HG03342 (cell line): ENCODE measurements around the gene ITPK1.

ENCODE experiments used
- ATAC-seq: cut with Tn5 transposase; IDR thresholded peaks from one replicate; pipeline ENCODE4 v1.9.1; 2021; ENCODE audit warnings: mild to moderate bottlenecking, moderate library complexity; ENCODE audit not compliant: unreplicated experiment

Gene ITPK1

DNA sequence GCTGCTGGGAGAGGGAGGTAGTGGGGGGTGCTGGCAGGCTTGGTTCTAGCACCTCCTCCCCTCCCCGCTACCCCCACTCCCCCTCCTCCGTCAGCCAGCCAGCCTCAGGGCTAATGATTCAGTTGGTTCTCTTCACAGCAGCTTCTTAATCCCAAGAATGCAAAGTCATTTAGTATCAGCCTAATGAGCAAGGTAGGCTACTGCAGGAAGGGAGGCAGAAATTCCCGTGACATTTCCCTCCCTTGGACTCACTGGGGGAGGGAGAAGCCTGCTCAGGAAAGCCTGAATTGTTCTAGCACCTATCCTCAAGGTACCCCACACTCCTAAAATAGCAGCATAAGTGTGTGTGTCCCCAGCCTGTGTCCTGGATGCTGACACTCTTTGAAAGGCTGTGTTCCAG is 29.8 kb downstream of the ITPK1 start:
- ATAC-seq: no peak

DNA sequence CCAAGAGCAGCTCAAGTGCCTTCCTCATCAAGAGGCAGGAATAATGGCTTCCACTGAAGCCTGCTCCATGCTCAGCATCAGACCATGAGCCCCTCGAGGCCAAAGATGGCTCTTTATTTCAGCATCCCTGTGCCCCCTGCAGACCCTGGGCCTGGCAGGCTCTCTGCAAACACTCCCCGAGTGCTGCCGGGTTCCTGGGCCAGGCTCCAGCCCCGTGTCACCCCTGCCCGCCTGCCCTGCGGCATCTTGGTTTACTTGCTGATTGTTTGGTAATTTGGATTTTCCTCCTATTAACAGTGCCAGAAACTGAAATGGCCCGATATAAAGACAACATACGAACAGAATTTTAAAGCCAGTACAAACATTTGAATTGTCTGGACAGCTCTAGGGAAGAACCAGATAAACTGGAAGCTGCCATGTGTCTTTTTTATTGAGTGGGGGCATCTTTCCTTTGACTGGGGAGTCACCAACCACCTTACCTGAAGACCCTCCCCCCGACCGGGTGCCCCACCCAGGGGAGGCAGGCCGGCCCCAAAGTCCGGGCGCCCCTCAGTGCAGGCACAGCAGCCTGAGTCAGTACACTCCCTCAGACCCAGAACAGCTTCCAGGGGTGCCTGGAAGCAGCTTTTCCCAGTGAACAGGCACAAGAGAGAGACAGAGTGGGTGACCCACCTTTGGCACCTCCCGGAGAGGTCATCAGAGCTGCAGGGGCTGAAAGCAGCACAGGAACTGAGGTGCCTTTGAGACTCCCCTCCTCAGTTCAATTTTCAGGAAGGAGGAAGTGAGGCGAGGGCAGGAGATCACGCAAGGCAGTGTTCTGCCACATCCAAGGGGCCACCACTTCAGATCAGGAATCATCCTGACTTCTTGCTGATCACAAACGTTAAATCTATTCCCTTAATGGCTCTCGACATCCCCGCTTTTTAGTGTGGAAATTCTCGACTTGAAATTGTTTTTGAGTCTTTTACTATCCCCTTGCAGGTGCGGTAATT is 30.6 kb downstream of the ITPK1 start:
- no peak for ATAC-seq

DNA sequence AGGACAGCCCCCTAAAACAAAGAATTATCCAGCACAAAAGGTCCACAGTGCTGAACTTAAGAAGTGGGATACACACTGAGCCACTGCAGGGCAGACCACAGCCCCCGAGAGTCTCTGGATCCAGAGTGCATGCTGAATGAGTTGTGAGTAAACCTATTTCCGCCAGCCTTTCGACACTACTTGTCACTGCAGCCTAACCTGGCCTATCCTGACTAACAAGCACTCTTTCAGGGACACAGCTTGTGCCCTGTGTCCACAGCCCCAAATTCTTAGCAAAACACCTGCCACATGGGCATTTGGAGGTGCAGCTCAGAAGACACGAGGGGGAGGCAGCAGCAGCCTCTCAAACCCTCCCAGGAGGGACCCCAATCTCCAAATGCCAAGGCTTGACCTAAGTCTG is 31.3 kb downstream of the ITPK1 start:
- no peak for ATAC-seq

DNA sequence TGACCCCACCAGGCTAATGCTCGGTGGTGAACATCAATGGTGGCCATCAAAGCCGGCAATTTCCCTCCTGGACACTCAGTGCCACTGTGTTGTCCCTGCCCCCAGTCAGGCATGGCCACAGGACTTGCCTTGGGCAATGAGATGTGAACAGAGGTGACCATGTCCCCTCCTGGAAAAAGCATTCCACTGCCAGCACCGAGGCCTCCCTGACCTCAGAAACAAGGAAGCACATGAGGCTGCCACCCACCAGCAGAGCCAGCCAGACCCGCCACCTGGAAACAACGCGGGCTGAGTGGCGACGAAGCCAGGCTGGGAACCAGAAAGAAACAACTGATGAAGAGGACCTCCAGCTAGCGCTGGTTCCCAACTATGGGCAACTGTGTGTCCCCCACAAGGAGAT is 31.8 kb downstream of the ITPK1 start:
- no peak for ATAC-seq

DNA sequence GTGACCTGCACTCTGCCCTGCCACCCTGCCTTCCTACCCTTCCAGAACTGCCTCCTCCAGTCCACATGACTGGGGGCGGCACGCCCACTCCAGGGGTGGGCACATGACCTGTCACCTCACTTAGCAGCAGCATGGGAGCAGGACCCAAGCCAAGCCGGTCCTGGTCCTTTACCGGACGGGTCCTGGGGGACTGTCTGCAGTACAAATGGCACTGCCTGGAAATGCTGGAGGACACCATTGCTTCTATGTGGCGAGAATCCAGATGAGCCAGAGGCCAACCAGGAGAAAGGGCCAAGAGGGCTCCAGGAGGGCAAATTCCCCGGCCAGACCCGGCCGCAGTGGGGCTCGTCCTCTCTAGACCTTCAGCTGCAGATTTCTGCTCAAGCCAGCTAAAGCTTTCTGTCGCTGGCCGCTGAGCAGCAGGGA is 33.1 kb downstream of the ITPK1 start:
- ATAC-seq: no peak

DNA sequence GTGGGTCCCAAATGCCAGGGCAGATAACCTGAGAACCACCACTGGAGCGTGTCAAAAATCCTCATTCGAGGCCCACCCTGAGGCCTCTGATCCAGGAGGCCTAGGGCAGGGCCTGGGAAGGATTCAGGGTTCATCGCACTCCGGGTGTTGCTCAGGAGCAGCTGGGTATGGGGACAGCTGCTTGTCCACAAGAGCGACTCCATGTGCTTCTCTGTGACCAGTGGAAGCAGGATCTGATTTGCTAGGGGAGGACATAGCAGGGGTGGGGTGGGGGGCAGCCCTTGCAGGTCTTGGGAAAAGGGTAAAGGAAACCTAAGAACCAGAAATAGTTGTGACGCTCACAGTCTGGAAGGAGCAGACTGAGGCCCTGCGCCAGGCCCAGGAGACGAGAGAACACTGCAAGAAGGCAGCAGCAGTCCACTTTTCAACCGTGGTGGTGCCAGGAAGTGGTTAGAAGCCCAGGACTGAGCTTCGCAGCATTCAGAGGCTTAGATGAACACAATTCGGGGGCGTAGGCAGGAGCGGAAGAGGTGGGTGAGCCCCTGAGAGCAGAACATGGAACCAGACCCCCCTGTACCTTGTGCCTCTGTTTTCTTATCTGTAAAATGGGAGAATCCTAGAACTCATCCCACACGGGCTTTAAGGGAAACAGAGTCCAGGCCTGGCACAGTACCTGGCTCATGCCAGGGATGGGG is 33.7 kb downstream of the ITPK1 start:
- ATAC-seq: no peak

DNA sequence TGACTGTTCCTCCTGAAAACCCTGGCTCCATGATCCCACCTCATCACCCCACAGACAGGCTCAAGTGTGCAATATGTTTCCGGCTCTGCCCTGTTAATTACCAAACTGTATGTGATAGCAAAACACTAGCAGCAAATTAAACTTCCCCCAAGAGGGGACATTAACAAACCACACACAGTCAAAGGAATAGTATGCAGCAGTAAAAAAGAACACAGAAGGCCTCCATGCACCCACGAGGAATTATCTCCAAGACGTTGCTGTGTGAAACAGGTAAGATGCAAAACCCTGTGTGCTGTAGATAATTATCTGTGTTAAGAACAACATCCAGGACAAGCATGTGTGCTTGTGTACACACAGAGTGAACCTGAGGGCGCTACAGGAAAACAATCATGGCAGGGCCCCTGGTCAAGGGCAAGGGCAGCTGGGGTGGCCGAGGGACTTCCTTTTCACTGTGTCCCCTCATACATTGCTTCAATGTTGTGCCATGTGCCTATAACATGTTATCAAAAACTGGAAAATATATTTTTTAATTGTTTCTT is 35.8 kb downstream of the ITPK1 start:
- ATAC-seq: no peak

DNA sequence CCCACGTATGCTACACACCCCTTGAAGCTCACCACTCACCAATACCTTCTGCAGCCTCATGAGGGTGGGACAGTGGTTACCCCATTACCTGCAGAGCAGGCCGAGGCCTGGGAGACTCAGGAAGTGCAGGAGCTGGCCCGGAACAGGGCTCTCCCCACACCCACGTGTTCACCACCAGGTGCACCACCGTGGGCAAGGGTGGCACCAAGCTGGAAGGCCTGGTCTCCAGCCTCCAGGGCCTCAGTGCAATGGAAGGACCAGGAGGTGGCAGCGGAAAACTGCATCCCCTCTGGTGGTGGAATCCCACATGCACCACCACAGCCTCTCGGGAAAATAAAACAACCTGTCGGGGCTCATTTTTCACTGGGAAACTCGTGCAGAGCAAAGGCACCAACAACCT is 36.4 kb downstream of the ITPK1 start:
- no peak for ATAC-seq

DNA sequence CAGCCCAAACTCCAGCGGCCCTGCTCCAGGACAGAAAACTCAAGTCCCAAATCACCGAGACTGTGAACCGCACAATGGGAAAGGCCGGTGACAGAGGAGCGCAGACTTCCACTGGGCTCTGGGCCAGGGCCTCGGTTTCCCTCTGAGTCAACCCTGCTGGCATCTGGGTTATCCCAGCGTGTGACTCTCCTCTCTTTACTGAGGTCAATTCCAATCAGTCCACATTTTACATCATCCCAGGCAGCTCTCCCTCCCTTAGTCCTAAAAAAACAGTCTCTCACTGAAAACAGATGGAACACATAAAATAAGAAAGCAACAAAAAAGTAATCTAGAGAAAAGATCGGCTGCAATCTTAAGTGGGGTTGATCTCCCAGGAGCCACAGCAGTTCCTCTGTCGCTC is 36.9 kb downstream of the ITPK1 start:
- ATAC-seq: no peak

DNA sequence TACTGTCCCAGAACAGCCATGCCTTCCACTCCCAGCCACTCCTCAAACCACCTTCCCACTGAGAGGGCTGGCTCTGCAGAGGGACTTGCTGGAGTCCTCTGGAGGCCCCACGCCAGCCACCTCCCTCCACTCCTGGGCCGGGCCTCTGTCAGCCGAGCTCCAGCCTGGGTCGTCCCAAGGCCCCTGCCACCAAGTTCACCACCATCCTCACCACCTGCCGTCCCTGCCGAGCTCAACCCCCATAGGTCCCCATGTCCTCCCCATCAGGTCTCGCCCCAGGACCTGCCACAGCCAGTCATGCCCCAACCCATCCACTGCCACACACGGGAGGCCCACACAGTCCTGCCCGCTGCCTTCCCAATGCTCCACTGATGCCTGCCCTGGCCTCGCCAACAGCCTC is 39.0 kb downstream of the ITPK1 start:
- ATAC-seq: no peak

DNA sequence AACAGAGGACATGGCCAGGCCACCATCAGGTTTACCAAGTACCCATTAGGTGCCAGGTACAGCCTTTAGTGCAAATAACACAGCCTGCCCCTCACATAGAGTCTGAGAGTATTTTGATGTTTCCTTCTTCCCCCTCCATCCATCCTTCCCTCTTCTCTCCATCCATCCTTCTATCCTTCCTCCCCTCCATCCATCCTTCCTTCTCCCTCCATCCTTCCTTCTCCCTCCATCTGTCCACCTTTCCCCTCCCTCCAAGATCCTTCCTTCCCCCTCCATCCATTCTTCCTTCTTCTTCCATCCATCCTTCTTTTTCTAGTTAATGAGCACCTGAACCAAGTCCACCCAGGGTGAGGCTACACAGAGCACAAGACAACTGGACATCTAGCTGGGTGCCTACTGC is 39.8 kb downstream of the ITPK1 start:
- ATAC-seq: no peak

DNA sequence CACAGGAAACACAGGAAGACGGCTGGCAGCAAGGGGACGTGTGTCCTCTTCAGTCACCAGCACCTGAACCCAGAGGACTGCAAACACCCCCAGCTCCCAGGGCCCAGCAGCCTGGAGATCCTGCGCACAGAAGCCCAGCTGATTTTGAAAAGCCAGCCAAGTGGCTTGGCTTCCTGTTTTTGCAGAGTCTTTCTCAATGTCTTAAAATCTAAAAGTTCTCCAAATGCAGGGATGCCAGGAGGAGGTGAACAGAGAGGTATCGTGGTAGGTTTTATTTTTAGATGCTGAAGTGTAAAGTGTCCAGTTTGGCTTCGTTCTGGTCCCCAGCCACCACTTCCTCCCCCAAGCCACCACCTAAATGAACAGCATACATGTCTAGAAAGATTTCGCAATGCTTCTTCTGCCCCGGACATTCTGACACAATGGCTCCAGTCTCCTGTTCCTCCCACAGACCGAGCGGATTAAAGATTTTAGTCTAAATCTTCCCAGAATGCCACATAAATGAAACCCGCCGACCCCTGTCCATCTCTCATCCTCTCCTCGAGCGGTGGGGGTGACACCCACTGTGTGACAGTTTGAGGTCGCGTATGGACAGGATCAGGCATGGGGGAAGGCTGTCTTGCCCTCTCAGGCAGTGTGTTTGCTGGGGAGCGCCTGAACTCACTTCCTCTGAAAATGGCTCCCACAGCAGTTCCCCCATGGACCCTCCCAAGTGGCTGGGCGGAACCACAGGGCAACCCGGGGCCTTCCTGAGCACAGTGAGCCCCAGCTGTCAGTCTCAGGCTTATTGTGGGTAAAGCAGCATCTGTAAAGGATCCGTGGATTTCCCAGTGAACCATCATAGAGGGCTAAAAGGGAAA is 41.6 kb downstream of the ITPK1 start:
- peak; percentile 43 for ATAC-seq

DNA sequence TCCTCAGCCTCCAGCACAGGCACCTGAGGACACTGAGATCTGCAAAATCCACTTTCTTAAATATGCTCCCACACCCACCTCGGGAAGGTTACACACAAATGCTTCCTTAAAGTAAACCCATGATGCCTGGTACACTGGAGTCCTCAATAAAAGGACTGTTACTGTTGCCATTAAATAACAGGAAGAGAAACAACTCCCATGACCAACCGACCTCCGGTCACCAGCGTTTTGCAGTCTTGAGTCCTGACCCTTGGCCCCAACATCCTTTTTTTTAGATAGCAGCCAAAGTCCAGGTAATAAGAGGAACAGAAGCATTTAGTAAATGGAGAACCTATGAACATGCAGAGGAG is 42.4 kb downstream of the ITPK1 start:
- no peak for ATAC-seq

DNA sequence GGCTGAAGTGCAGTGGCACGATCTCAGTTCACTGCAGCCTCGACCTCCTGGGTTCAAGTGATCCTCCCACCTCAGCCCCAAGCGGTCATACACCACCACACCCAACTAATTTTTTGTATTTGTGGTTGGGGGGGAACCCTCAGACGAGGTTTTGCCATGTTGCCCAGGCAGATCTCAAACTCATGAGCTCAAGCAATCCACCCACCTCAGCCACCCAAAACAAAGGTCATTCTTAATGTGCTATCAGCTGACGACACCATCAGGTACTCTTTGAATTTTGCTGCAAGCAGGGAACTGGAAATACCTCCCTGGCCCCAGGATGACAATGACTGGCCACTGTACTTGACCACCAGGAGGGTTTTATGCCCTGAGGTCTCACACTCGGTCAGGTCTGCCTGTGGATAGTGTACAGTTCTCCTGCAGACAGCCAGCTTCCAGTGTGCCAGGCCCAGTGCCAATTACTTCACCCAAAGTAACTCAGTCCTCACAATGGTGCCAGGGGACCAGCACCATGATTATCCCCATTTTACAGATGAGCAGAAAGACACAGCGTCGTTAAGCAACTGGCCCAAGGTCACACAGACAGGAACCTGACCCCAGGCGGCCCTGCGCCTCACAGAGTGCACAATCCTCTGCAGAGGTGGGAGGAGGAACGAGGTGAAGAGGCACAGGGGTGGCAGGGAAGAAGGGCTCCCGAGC is 42.9 kb downstream of the ITPK1 start:
- ATAC-seq: no peak

DNA sequence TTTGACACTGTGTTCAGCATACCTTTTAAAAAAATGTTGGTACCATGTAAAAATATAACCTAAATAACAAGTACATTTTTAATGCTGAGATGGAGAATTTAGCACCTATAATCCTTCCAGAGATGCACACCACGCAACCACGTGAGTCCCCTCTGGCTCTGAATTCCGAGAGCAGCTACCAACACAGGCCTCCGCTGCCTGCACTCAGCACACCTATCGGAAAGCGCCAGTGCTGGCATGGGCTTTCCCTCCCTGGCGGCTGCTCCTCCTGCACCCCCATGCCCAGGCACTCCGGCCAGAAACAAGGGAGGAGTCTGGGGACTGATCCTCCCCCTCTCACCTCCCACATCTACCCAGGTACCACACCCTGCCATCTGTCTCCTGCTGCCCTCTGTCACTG is 47.0 kb downstream of the ITPK1 start:
- no peak for ATAC-seq

DNA sequence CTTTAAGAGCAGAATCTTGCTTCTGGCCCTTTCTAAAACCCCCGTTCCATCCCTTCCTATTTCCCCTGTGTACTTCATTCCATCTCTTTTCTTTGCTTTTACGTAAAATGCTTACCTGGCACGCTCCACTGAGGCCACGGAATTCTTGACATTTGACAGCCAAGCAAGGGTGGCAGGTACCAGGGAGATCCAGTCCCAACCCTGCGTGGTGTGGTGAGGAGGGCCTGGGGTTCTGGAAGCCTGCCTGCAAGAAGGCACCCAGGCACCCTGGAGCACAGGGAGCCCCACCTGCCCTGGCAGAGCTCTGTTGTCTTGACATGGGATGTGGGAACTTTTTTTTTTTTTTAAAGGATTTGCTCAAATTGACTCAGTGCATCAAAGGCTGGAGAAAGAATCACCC is 48.6 kb downstream of the ITPK1 start:
- no peak for ATAC-seq

DNA sequence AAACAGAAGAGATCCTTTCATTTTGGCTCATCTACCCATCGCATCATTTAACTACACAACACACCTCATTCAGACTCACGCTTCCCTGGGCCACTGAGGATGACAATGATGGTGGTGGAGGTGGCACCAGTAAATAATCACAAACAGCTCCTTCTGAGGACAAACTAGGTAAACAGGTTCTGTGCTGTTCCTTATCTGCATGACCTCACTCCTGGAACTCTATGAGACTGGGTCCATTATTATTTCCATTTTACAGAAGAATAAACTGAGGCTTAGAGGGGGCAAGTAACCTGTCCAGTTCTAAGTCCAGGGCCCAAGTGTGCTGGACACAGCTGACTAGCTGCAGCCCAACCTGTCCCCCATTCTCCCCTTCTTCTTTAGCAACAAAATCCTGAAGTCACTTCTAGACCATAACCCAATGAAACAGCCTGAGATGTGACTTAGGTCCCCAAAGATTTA is 50.4 kb downstream of the ITPK1 start:
- no peak for ATAC-seq

DNA sequence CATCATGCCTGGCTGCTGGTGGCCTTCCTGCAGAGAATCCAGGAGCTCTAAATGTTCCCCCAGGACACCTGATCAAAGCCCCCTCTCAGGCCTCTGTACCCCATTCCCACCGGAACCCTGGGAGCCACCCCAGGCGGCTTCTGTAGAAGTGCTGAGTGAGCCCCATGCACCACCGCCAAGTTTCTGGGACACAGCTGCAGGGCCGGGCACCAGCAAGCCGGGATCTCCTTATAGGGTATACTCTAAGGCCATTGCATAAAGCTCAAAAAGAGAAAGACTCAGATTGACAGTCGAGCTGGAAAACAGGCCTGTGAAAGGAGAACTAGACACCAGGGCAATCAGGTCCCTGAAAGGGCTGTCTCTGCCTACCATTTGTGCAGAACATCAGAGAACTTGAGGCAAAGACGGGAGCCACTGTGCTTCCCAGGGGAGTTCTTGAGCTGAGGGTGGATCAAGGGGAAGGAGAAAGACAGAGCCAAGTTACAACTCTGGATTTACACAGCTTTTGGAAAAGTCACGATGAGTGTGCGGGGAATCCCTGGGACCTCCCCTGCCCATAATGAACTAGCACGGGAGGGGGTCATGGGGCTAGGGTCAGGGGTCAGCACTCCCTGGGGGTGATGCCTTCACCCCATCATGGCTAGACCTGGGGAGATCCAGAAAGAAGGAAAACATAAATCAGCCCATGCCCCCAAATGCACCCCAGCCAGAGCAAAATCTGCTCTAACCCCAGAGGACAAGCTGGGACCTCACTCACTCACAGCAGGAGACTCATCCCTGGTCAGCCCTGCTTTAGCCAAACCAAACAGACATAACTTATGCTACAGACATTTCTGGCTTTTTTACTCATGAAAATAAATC is 51.1 kb downstream of the ITPK1 start:
- no peak for ATAC-seq

DNA sequence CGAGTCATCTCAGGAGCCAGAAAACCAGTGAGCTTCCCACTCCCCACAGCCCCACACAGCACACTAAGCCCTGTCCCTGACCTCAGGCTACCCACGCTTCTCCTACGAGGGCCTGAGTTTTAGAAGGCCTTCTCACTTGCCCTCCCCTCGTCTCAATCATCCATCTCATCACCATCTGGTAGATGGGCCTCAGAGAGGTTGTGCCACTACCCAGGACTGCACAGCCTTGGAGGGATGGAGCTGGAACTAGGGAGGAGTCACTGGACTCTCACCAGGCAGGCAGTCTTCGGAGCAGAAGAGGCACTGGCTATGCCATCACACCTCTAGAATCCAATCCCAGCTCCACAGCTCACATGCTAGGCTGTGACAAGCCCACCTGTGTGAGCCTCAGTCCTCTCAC is 52.3 kb downstream of the ITPK1 start:
- no peak for ATAC-seq
